DMS 273 (cell line): ENCODE results near the gene MAN2B2.

Experiments used
- DNase-seq: peaks from one replicate; lab custom pipeline; 2025; ENCODE audit not compliant: unreplicated experiment; lab: John Stamatoyannopoulos, UW

The MAN2B2 gene

GRCh38 chr4:6546091-6546490 lies 28.9 kb upstream of the MAN2B2 start:
- DNase-seq: no peak

GRCh38 chr4:6546681-6547447 lies 28.1 kb upstream of the MAN2B2 start:
- DNase-seq: peak; percentile 84

GRCh38 chr4:6548201-6548881 lies 26.6 kb upstream of the MAN2B2 start:
- peak; percentile 81 for DNase-seq

- DNase-seq: no peak
These were observed 26.1 kb upstream of the MAN2B2 start for GRCh38 chr4:6548882-6549230.

- DNase-seq: no peak
These were observed 25.5 kb upstream of the MAN2B2 start for GRCh38 chr4:6549445-6549844.

- DNase-seq: no peak
These were observed 24.9 kb upstream of the MAN2B2 start for GRCh38 chr4:6549890-6550620.

GRCh38 chr4:6550821-6551220 lies 24.2 kb upstream of the MAN2B2 start:
- no peak for DNase-seq

GRCh38 chr4:6551660-6552059 lies 23.3 kb upstream of the MAN2B2 start:
- DNase-seq: no peak

GRCh38 chr4:6555519-6555918 lies 19.5 kb upstream of the MAN2B2 start:
- no peak for DNase-seq

GRCh38 chr4:6556263-6556662 lies 18.7 kb upstream of the MAN2B2 start:
- DNase-seq: no peak

GRCh38 chr4:6557185-6557584 lies 17.8 kb upstream of the MAN2B2 start:
- no peak for DNase-seq

GRCh38 chr4:6557856-6558255 lies 17.1 kb upstream of the MAN2B2 start:
- no peak for DNase-seq

GRCh38 chr4:6560416-6561172 lies 14.4 kb upstream of the MAN2B2 start:
- DNase-seq: no peak

GRCh38 chr4:6561173-6561516 lies 13.8 kb upstream of the MAN2B2 start:
- no peak for DNase-seq

- no peak for DNase-seq
These were observed 13.2 kb upstream of the MAN2B2 start for GRCh38 chr4:6561706-6562371.

- DNase-seq: peak; percentile 41
These were observed 11.8 kb upstream of the MAN2B2 start for GRCh38 chr4:6562931-6563901.

GRCh38 chr4:6563935-6564645 lies 10.9 kb upstream of the MAN2B2 start:
- peak; percentile 10 for DNase-seq

GRCh38 chr4:6565691-6566390 lies 9.1 kb upstream of the MAN2B2 start:
- no peak for DNase-seq
